D341Med (cell line): ENCODE data around the gene SYNPO.

Experiments
- DNase-seq: peaks from one replicate; pipeline ENCODE4 v3.0.0; 2012; ENCODE audit warnings: low spot score

SYNPO gene

GRCh38 chr5:150641824-150642566, 1.5 kb downstream of the SYNPO start:
- no peak for DNase-seq

- DNase-seq: no peak
These were observed 2.1 kb downstream of the SYNPO start for GRCh38 chr5:150642567-150642927.

- no peak for DNase-seq
These were observed 2.7 kb downstream of the SYNPO start for GRCh38 chr5:150642991-150643710.

GRCh38 chr5:150644058-150644457, 3.6 kb downstream of the SYNPO start:
- no peak for DNase-seq

- DNase-seq: no peak
These were observed 4.1 kb downstream of the SYNPO start for GRCh38 chr5:150644514-150644913.

GRCh38 chr5:150645070-150645700, 4.7 kb downstream of the SYNPO start:
- DNase-seq: no peak

- no peak for DNase-seq
These were observed 7.1 kb downstream of the SYNPO start for GRCh38 chr5:150647275-150648251.

- no peak for DNase-seq
These were observed 8.0 kb downstream of the SYNPO start for GRCh38 chr5:150648294-150649107.

- DNase-seq: no peak
These were observed 8.9 kb downstream of the SYNPO start for GRCh38 chr5:150649108-150650020.

- DNase-seq: no peak
These were observed 9.9 kb downstream of the SYNPO start for GRCh38 chr5:150650021-150651006.

GRCh38 chr5:150651382-150651781, 10.9 kb downstream of the SYNPO start:
- no peak for DNase-seq

- no peak for DNase-seq
These were observed 11.6 kb downstream of the SYNPO start for GRCh38 chr5:150651924-150652671.

GRCh38 chr5:150653145-150653761, 12.8 kb downstream of the SYNPO start:
- no peak for DNase-seq

- no peak for DNase-seq
These were observed 13.5 kb downstream of the SYNPO start for GRCh38 chr5:150653762-150654556.

GRCh38 chr5:150655221-150655620, 14.8 kb downstream of the SYNPO start:
- DNase-seq: no peak

GRCh38 chr5:150656191-150657132, 16.0 kb downstream of the SYNPO start:
- peak; percentile 99 for DNase-seq
